Measurements from ENCODE around the gene FAM204A.

Gene FAM204A

GRCh38 chr10:118341791-118342637, at the start of gene FAM204A:
FAM204A (minus strand) TSS chr10:118342324; CDS start chr10:118336415, 5,909 bp downstream.
- in situ Hi-C loops (cut with HindIII; ENCODE audit: low sequenced_read_pairs) = no loop called here
- DNase-seq (ENCODE audit: low read depth) = peak; percentile 90
- TF ChIP-seq CTCF (IDR thresholded peaks at IDR 0.05; ENCODE audit: low read depth, low read length, missing control alignments) = no peak
- peak within 1 kb of the TSS; percentile 96 for H3K4me3 ChIP-seq (ENCODE audit: low read depth, low read length)

DNA sequence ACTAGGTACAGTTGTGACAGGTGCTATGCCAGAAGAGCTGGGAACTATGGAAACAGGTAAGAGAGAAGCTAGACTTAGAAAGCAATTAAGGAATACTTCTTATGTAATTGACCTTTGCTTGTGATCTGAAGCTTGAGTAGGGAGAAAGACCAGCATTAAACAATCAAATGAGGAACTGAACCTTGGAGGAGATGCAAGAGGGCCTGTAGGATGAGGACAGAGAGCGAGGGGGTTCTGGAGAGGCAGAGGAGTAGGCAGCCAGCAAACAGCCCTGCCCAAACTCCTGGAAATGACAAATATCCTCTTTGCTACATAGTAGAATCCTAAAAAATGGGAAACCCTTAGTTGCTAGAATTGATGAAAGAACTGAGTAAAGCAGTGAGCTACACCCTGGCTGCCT, 41.6 kb upstream of the FAM204A start:
- no peak for DNase-seq (ENCODE audit: low read depth)
- TF ChIP-seq CTCF (IDR thresholded peaks at IDR 0.05; ENCODE audit: low read depth, low read length, missing control alignments) = no peak
- in situ Hi-C loops (cut with HindIII; ENCODE audit: low sequenced_read_pairs) = no loop called here
- H3K4me3 ChIP-seq (ENCODE audit: low read depth, low read length) = no peak overlapping the region

DNA sequence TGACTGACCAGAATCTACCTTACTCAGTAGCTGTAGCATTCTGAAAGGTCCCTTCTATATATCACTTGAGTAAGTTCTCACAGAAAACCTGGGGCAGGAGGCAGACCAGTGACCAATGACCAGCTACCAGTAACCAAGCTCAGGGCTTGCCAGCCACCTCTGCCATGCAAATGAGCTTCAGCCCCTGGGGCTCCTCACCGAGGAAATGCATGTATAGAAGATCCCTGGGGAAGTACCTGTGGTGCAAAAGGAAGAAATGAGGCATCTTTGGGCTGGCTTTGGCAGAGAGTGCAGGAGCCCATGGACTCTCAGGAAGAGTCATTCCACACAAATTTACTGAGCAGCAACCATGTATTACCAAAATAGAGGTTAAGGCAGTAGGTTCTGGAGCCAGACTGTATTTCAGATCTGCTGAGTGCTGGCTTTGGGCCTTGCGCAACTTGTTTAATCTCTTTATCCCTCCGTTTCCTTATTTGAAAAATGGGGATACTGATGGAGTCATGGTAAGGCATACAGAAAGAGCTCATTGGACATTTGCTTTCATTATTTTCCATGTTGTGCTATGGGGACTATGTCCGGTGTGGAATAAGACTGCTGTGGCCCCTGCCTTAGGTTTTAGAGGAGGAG, 41.1 kb upstream of the FAM204A start:
- TF ChIP-seq CTCF (IDR thresholded peaks at IDR 0.05; ENCODE audit: low read depth, low read length, missing control alignments) = no peak
- no peak overlapping the region for H3K4me3 ChIP-seq (ENCODE audit: low read depth, low read length)
- no peak for DNase-seq (ENCODE audit: low read depth)
- in situ Hi-C loops (cut with HindIII; ENCODE audit: low sequenced_read_pairs) = no loop called here

DNA sequence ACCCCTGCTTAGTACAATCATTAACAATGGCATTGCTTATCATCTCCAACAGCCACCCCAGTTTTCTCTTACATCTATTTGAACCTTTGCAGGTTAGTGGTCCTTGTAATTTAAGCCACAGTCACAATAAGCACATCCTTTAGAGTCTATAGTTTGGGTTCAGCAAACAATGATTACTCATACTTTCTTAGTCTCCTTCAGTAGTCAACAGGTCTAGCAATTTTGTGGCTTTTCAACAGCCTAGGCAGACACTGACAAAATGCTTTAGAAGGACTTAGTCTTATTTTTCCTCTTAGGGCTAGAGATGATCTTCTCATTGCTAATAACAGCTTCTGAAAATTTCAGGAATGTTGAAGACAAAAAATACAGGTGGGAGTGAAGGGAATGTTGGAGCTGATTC, 32.3 kb upstream of the FAM204A start:
- TF ChIP-seq CTCF (IDR thresholded peaks at IDR 0.05; ENCODE audit: low read depth, low read length, missing control alignments) = no peak
- no peak overlapping the region for H3K4me3 ChIP-seq (ENCODE audit: low read depth, low read length)
- in situ Hi-C loops (cut with HindIII; ENCODE audit: low sequenced_read_pairs) = no loop called here
- DNase-seq (ENCODE audit: low read depth) = no peak

- peak; percentile 34 for DNase-seq (ENCODE audit: low read depth)
- H3K4me3 ChIP-seq (ENCODE audit: low read depth, low read length) = no peak overlapping the region
- in situ Hi-C loops (cut with HindIII; ENCODE audit: low sequenced_read_pairs) = no loop called here
- no peak for TF ChIP-seq CTCF (IDR thresholded peaks at IDR 0.05; ENCODE audit: low read depth, low read length, missing control alignments)
These were observed 31.7 kb upstream of the FAM204A start for GRCh38 chr10:118373786-118374185.

GRCh38 chr10:118370499-118370898, 28.4 kb upstream of the FAM204A start:
- TF ChIP-seq CTCF (IDR thresholded peaks at IDR 0.05; ENCODE audit: low read depth, low read length, missing control alignments) = no peak
- in situ Hi-C loops (cut with HindIII; ENCODE audit: low sequenced_read_pairs) = no loop called here
- H3K4me3 ChIP-seq (ENCODE audit: low read depth, low read length) = no peak overlapping the region
- DNase-seq (ENCODE audit: low read depth) = no peak

Measured in astrocyte of the cerebellum (primary cell).